Endodermal cell (in vitro differentiated cells): ENCODE data around the gene CACNA1H. TPM values are rescaled to one million over a fixed set of nuclear protein-coding genes. Genes with fewer than 3 reads are reported as not detected.

Experiments used
- DNase-seq: peaks from one replicate; pipeline ENCODE4 v3.0.0-alpha.2; 2017
- H3K27ac ChIP-seq: 2 replicates; pipeline ENCODE4 v1.5.1; 2013; ENCODE audit warnings: mild to moderate bottlenecking, low read depth, low read length, moderate library complexity
- H3K27me3 ChIP-seq: 2 replicates; pipeline ENCODE4 v1.6.1; 2013; ENCODE audit warnings: mild to moderate bottlenecking, low read length, moderate library complexity; ENCODE audit not compliant: insufficient read depth, control insufficient read depth, poor library complexity, severe bottlenecking
- H3K36me3 ChIP-seq: 2 replicates; pipeline ENCODE4 v1.7.0; 2013; ENCODE audit warnings: mild to moderate bottlenecking, low read length, moderate library complexity; ENCODE audit not compliant: control insufficient read depth, insufficient read depth
- H3K4me1 ChIP-seq: one replicate; pipeline ENCODE4 v1.7.0; 2013; ENCODE audit warnings: low read length; ENCODE audit not compliant: control insufficient read depth, insufficient read depth
- H3K4me3 ChIP-seq: 2 replicates; pipeline ENCODE4 v1.5.1; 2013; ENCODE audit warnings: mild to moderate bottlenecking, low read length, moderate library complexity
- H3K9ac ChIP-seq: 2 replicates; pipeline ENCODE4 v1.6.1; 2013; ENCODE audit warnings: mild to moderate bottlenecking, low read length, moderate library complexity; ENCODE audit not compliant: poor library complexity, severe bottlenecking; ENCODE audit errors: extremely low read depth
- H3K9me3 ChIP-seq: 2 replicates; pipeline ENCODE4 v1.6.1; 2013; ENCODE audit warnings: mild to moderate bottlenecking, low read length, moderate library complexity; ENCODE audit not compliant: control insufficient read depth
- H3K27ac Mint-ChIP-seq: 2 replicates; pipeline ENCODE4 v1.8.0; 2020; ENCODE audit warnings: mixed read lengths
- H3K27me3 Mint-ChIP-seq: 2 replicates; pipeline ENCODE4 v1.8.0; 2021; ENCODE audit warnings: mild to moderate bottlenecking, mixed read lengths; ENCODE audit not compliant: insufficient read depth
- H3K36me3 Mint-ChIP-seq: 2 replicates; pipeline ENCODE4 v1.8.0; 2020; ENCODE audit warnings: low read depth, mixed read lengths
- H3K4me1 Mint-ChIP-seq: 2 replicates; pipeline ENCODE4 v1.8.0; 2020; ENCODE audit warnings: mixed read lengths
- H3K4me3 Mint-ChIP-seq: 2 replicates; pipeline ENCODE4 v1.8.0; 2020; ENCODE audit warnings: mild to moderate bottlenecking, moderate library complexity, mixed read lengths
- H3K9me3 Mint-ChIP-seq: 2 replicates; pipeline ENCODE4 v1.8.0; 2020; ENCODE audit warnings: mild to moderate bottlenecking, mixed read lengths
- CTCF ChIP-seq: fragments of 200-600 bp; sonication (generic); conservative IDR thresholded peaks from 2 replicates; pipeline ENCODE4 v1.5.0; 2021; ENCODE audit warnings: antibody characterized with exemption, mild to moderate bottlenecking
- WGBS, 2 experiments: methylation state at CpG; one replicate each; pipeline versions ENCODE4 v1.1.5 to v1.1.7; 2013; ENCODE audit warnings: missing lambda C conversion rate in 2 of 2, mixed read lengths in 1 of 2; ENCODE audit not compliant: insufficient coverage in 1 of 2, insufficient read length in 1 of 2; 5-methylcytosine and 5-hydroxymethylcytosine counted together
- total RNA-seq, 2 donors: library from RNA; stranded (reverse); fragmentation: NEBNext Ultra II Directional in 1 of 2; extraction: Animal tissue kit (Norgen Biotek cat#: 25700) in 1 of 2; gene quantifications; 2 replicates in 1 of 2; 3 replicates in 1 of 2; pipeline ENCODE4 v1.2.1, GENCODE V29; 2021

The CACNA1H gene
- total RNA-seq, 2 donors from 2014 or later: 31.6 to 45.0 TPM

DNA sequence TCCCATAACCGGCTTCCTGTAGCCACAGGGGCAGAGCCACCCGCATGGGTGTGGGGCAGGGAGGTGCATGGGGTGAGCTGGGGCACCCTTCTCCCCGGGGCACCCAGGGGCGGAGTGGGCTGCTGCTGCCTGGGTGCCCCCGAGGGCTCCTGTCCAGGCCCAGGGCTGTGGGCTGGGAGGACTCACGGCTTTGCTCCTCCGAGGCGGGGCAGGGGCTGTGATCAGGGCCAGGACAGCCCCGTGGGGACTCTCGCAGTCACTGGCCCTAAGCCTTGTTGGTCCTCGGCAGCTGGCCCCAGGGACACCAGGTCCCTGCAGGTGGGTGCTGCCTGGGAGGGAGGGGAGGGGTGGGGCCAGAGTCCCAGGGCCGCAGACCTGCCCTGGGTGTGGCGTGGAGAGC lies 19.7 kb downstream of the CACNA1H start:
- no peak for DNase-seq
- no peak overlapping the region for H3K27ac Mint-ChIP-seq
- no peak overlapping the region for H3K4me3 Mint-ChIP-seq
- H3K9me3 Mint-ChIP-seq: no peaks in the 10 kb centered on the region
- Histone ChIP-seq H3K27me3 (no peaks in the 10 kb centered on the region), H3K4me3 (no peak overlapping the region), H3K9me3 (no peaks in the 10 kb centered on the region), H3K36me3 (no peaks in the 10 kb centered on the region), H3K9ac (no peak overlapping the region), H3K4me1 (no peaks in the 10 kb centered on the region), H3K27ac (no peak overlapping the region)
- H3K36me3 Mint-ChIP-seq: no peaks in the 10 kb centered on the region
- WGBS, 2 experiments: 91% methylated on average over 13 of the region's 13 CpGs; no CpG with 5 or more reads in 1 of the 2 experiments
- no peaks in the 10 kb centered on the region for H3K4me1 Mint-ChIP-seq
- no peaks in the 10 kb centered on the region for H3K27me3 Mint-ChIP-seq
- TF ChIP-seq CTCF: no peak

GRCh38 chr16:1173788-1174451 lies 21.0 kb downstream of the CACNA1H start:
- no peaks in the 10 kb centered on the region for H3K4me1 ChIP-seq
- H3K27ac ChIP-seq: no peak overlapping the region
- H3K27me3 Mint-ChIP-seq: no peaks in the 10 kb centered on the region
- TF ChIP-seq CTCF: no peak
- H3K4me3 Mint-ChIP-seq: no peak overlapping the region
- no peak overlapping the region for H3K4me3 ChIP-seq
- no peaks in the 10 kb centered on the region for H3K9me3 Mint-ChIP-seq
- no peak for DNase-seq
- 93 to 96% methylated on average over 9 to 14 of the region's 14 CpGs for WGBS, 2 experiments
- no peaks in the 10 kb centered on the region for H3K9me3 ChIP-seq
- H3K9ac ChIP-seq: no peak overlapping the region
- H3K27ac Mint-ChIP-seq: no peak overlapping the region
- H3K36me3 Mint-ChIP-seq: no peaks in the 10 kb centered on the region
- H3K27me3 ChIP-seq: no peaks in the 10 kb centered on the region
- H3K4me1 Mint-ChIP-seq: no peaks in the 10 kb centered on the region
- no peaks in the 10 kb centered on the region for H3K36me3 ChIP-seq

DNA sequence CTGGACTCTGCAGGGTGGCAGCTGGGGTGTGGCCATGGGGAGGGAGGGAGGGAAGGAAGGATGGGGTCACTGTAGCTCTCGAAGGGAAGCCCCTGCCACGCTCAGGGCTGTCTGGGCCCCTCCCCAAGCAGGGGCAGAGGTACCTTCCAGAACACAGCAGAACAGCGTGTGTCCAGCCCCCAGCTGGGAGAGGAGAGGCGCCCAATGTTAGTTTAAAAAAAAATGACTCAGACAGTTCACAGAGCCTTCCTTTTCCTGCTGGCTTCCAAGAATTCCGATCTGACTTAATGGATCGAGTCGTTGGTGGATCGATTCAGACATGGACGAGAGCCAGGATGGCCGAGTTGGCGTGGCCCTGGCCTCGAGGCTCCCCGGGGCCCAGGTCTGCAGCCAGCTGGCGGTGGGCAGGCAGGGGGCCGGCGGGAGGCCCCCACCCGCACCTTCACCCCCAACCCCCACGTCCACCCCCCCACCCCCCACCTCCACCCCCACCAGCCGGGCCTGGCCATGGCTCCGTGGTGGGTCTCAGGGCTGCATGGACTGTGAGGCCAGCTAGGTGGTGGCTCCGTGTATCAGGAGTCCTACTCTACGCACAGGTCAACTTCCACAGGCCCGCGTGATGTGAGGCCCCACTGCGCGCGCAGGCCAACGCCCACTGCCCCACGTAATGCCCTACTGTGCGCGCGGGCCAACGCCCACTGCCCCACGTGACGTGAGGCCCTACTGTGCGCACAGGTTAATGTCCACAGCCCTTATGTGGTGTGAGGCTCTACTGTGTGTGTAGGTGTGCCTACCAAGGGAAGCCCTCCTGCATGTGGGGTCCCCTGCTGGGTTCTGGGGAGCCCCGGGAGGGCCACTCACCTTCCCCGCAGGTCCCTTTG lies 21.8 kb downstream of the CACNA1H start:
- no peak for TF ChIP-seq CTCF
- Histone ChIP-seq H3K9me3 (no peaks in the 10 kb centered on the region), H3K36me3 (no peaks in the 10 kb centered on the region), H3K4me1 (no peaks in the 10 kb centered on the region), H3K9ac (no peak overlapping the region), H3K4me3 (no peak overlapping the region), H3K27ac (no peak overlapping the region), H3K27me3 (no peaks in the 10 kb centered on the region)
- DNase-seq: no peak
- no peak overlapping the region for H3K4me3 Mint-ChIP-seq
- H3K36me3 Mint-ChIP-seq: no peaks in the 10 kb centered on the region
- no peaks in the 10 kb centered on the region for H3K27me3 Mint-ChIP-seq
- H3K27ac Mint-ChIP-seq: no peak overlapping the region
- H3K4me1 Mint-ChIP-seq: no peaks in the 10 kb centered on the region
- 97 to 98% methylated on average over 16 to 31 of the region's 38 CpGs for WGBS, 2 experiments
- no peaks in the 10 kb centered on the region for H3K9me3 Mint-ChIP-seq
